NCI-H1436 (cell line): ENCODE results near the gene TMEM31.
"Not testable (repeated sequence)": the region's sequence is repeated elsewhere in the genome, so short reads cannot be mapped to it uniquely, and the experiment has no call there.

ENCODE experiments used
- DNase-seq: peaks from one replicate; lab custom pipeline; 2025; lab: John Stamatoyannopoulos, UW

The TMEM31 gene

DNA sequence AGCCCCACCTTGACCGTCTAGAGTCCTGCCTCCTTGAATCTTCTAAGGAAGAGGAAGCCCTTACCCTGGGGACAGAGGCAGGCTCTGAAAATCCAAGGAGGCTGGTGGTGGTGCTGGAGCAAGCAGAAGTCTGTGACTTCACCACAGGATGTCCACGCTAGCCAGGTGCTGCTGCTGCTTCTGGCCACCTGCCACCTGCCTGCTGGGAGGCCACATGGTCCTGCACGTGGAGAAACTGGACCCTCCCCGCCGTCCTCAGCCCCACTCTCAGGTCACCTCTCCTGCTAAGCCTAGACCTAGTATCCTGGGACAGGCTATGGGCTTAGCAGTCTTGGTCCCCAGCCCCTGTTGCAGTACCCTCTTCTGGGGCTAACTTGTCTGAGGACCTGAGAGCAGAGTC, 15.8 kb downstream of the TMEM31 start:
- no peak for DNase-seq

- DNase-seq = no peak
Observed at GRCh38 chrX:103727115-103727514, 16.4 kb downstream of the TMEM31 start.

DNA sequence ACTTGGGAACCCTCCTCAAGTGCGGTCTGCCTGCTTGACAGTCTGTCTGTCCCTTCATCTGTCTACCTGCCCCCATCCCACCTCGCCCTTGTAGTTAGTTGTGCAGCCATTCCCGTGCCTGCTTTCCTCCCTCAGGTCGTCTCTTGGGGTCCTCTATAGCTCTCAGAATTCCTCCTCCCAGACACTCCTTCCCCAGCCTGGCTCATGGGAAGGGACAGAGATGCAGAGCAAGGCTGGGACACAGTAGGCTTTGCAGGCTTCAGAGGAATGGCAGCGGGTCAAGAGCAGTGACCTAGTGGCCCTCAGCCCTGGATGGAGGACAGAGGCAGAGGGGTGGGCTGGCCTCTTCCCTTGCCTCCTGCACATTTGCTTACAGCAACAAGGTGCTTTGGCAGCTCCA, 18.3 kb downstream of the TMEM31 start:
- DNase-seq = no peak

DNA sequence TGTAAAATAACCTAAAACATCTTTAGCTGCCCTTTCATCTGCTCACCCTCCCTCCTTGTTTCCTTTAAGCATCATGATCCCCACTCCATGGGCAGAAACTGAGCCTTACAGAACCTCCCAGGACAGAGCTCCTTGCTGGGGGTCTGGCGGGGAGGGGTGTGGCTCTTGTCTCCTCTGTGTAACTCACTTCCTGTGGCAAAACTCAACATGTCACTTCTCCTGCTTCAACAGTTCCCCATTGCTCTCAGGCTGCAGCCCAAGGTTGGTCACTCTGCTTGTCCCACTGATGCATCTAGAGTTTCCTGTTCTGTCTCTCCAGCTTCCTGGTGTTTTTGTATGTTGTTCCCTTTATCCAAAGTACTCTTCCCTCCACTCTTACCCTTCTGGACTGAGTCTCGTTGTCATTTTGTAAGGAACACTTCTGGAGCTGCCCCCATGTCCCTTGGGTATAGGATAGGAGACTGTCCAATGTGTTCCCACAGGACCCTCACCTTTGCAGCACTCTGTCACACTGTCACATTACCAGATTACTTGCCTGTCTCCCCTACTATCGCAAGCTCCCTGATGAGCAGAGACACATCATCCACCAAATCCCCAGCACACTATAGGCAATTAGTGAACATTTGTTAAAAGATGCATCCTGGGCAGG, 19.6 kb downstream of the TMEM31 start:
- DNase-seq = no peak

DNA sequence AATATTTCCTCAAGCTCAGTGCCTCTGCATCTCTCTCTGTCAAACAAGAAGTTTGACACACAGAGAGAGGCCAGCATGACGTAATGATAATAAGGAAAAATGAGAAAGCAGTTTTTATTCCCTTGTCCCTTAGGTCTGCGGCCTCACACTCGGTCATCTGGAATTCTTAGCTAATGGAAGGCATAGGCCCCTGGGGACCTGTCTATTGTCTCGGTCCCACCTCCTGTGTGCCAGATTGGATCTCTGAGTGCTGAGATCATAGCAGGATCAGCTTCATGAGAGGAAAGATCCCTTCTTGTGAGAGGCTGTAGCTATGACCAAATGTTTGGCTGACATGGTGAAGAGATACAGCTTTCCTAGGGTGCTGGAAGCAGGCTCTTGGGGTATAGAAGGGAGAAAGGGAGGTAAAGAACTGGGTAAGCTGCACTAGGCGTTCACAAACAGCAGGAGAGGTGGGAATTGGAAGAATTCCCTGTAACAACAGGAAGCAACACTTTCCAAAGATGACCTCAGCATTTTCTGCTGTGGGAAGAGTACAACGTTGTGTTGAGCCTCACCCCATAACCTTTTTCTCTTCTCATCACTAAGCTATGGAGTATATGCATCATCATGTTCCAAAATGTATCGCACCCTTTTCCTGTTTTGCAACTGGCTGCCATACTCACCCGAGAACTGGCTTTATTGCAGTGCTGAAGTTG, 20.2 kb downstream of the TMEM31 start:
- no peak for DNase-seq

DNA sequence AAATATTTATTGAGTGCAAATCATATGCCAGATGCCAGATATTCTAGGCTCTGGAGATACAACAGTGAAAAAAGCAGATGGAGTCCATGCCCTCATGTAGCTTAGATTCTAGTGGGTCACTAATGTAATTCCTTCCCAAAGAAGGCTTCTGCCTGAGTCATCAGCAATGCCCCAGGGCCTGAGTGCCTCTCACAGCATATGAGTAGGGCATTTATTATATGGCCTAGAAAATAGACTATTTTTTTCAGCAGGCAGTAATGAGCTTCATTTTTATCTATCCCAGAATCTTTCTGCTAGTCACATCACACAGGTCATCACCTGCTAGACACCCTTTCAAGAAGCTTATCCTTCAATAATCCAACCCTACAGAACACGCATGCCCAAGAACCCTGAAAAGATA, 22.3 kb downstream of the TMEM31 start:
- no peak for DNase-seq

DNA sequence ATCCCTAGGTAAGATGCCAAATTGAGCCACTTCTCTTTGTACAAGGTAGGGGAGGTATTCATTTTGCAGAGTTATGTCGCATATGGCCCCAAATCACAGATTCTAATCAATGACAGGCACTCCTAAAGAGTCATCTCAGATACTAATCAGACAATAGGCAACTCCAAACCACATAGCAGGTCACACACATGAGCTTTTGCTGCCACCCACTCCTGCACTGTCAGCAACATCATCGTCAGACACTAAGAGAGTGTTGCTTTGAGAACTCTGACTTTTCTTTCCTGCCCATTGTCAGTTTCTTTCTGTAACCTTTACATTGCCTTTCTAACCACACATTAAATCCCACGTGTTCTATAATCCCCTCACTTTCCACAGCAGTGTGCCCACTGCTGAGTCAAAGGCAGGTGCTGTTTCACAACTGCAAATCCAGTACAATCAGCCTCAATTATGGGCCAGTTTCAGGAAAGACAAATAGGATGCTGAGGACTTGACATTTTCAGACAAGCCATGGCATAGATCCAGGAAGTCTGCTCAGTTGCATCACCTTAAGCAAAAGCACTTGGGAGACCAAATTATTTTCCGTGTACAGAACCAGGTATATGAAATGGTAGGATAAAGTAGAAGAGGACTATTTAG, 23.5 kb downstream of the TMEM31 start:
- peak; percentile 29 for DNase-seq

DNA sequence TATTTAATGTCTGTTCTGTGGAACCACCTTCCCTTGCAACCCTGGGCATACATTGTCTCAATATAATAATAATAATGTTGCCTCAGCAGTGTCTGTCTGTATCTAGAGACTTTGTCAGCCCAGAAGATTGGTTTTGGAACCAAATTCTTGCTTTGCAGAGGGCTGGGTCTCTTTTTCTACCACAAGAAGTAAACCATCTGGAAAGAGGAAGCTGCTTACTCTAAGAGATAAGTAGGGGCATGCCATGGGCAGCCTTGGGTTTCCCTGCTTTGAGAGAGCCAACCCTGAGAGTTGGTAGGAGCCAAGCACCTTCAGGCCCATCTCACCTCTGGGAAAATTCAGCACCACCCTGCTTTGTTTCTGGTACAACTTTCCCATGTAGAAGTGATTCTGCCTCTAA, 27.0 kb downstream of the TMEM31 start:
- no peak for DNase-seq

DNA sequence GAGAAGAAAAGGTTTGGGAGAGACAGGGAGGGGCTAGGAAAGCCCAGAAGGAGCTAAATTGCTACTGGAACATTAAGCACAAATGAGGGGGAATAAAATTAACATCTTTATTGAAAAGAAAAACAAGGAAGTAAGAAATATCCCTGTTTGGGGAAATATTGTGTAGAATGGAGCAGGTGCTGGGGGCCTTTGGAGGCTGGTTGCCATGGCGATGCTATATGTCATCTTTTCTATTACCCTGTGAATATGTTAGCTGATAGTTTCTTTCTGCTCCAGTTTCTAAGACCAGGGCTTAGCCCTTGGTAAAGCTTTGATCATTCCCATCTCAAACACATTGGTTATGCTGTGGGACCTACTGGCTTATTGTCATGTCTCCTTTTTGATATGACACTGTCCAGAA, 28.7 kb downstream of the TMEM31 start:
- no peak for DNase-seq

GRCh38 chrX:103741879-103742278, 31.2 kb downstream of the TMEM31 start:
- no peak for DNase-seq

DNA sequence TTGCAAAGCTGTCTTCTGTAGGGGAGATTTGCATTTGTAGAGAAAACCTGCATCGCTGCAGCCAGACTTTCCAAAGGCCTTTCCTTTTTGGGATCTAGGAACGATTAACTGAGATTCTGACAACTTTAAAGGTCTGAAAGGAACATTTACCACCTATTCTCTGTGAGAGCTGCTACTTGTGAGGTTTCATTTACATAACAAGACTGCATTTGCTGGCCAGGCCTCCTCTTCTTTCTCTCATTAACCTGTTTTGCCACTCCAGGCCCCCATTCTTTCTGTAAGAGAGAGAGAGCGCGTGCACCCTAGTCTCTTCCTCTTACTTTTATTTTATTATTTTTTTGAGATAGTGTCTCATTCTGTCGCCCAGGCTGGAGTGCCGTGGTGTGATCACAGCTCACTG, 31.6 kb downstream of the TMEM31 start:
- no peak for DNase-seq

DNA sequence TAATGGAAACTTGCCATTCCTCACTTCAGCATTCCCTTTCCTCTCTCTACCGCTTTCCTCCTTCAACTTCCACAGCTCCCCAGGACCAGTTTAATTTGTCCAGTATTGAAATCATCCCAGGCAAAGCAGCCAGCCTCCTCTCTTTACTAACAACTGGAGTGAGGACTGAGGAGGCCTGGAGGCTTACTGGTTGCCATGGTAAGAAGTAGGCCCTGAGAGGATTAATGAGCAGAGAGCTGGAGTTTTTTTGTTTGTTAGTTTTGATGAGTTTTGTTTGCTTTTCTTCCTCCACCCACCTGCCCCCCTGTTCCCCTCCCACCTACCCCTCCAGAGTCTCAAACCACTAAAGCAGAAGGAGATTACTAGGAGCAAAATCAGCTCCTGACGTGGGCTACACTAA, 36.5 kb downstream of the TMEM31 start:
- no peak for DNase-seq

- no peak for DNase-seq
Observed at GRCh38 chrX:103754401-103754800, 43.7 kb downstream of the TMEM31 start.

- no peak for DNase-seq
Observed at GRCh38 chrX:103756736-103757135, 46.0 kb downstream of the TMEM31 start.

DNA sequence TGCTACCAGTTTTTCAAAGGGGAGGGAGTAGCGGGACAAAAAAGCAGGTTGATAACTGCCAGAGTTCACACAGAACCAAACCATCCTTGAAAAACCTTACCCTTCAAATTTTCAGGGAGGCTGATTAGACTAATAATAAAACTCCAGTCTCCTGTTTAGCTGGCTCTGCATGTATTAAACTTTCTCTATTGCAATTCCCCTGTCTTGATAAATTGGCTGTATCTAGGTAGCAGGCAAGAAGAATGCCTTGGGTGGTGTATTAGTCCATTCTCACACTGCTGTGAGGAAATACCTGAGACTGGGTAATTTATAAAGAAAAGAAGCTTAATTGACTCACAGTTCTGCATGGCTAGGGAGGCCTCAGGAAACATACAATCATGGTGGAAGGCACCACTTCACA, 47.8 kb downstream of the TMEM31 start:
- DNase-seq = no peak

GRCh38 chrX:103763541-103763940, 52.8 kb downstream of the TMEM31 start:
- not testable (repeated sequence) for DNase-seq
